ENCODE data around the gene BPNT1. TPM values are rescaled to one million over a fixed set of nuclear protein-coding genes. Genes with fewer than 3 reads are reported as not detected.

BPNT1 gene
- polyA plus RNA-seq, 1 donor from 2014 or later = 47.2 TPM

DNA sequence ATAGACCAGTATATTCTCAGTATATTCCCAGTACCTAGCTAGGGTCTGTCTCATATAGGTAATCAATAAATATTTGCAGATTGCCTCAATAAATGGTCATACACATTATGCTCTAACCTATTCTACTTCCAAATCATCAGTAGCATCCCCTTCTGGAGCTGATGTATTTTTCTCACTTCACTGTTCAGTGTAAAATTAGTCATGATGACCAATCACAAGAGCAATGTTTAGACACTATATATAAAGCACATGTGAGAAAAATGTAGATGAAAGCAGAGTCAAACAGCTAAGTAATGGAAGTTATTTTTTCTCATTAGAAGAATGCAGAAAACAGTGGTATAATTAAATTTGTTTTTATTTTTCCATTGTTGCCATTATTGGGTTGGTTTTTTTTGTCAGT, 78.0 kb downstream of the BPNT1 start:
- Histone ChIP-seq H3K79me2 (replicated peaks; ENCODE audit: insufficient read depth, low read length) (no peaks in the 10 kb centered on the region), H2AFZ (ENCODE audit: low read depth, low read length) (no peak overlapping the region), H3K9me3 (ENCODE audit: low read length) (no peaks in the 10 kb centered on the region), H3K27me3 (ENCODE audit: insufficient read depth, low read depth, low read length) (no peaks in the 10 kb centered on the region), H3K4me3 (ENCODE audit: low read length) (no peak overlapping the region), H3K36me3 (ENCODE audit: insufficient read depth, low read length) (peaks cover 4% of the 10 kb centered on the region), H3F3A (ENCODE audit: insufficient read depth, low read length, poor library complexity, severe bottlenecking) (no peaks in the 10 kb centered on the region), H3K4me2 (ENCODE audit: low read length) (no peak overlapping the region), H3K9me2 (ENCODE audit: insufficient read depth, low read length) (no peaks in the 10 kb centered on the region), H3K27ac (ENCODE audit: low read length) (no peak overlapping the region), H3K9ac (ENCODE audit: low read length) (no peak overlapping the region), H4K20me1 (ENCODE audit: insufficient read depth) (no peaks in the 10 kb centered on the region)
- TF ChIP-seq, protein P1, sequence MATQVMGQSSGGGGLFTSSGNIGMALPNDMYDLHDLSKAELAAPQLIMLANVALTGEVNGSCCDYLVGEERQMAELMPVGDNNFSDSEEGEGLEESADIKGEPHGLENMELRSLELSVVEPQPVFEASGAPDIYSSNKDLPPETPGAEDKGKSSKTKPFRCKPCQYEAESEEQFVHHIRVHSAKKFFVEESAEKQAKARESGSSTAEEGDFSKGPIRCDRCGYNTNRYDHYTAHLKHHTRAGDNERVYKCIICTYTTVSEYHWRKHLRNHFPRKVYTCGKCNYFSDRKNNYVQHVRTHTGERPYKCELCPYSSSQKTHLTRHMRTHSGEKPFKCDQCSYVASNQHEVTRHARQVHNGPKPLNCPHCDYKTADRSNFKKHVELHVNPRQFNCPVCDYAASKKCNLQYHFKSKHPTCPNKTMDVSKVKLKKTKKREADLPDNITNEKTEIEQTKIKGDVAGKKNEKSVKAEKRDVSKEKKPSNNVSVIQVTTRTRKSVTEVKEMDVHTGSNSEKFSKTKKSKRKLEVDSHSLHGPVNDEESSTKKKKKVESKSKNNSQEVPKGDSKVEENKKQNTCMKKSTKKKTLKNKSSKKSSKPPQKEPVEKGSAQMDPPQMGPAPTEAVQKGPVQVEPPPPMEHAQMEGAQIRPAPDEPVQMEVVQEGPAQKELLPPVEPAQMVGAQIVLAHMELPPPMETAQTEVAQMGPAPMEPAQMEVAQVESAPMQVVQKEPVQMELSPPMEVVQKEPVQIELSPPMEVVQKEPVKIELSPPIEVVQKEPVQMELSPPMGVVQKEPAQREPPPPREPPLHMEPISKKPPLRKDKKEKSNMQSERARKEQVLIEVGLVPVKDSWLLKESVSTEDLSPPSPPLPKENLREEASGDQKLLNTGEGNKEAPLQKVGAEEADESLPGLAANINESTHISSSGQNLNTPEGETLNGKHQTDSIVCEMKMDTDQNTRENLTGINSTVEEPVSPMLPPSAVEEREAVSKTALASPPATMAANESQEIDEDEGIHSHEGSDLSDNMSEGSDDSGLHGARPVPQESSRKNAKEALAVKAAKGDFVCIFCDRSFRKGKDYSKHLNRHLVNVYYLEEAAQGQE (IDR thresholded peaks at IDR 0.05; ENCODE audit: borderline replicate concordance) = no peak
- TF ChIP-seq EZH2 (IDR thresholded peaks at IDR 0.05; ENCODE audit: borderline replicate concordance, insufficient read depth, low read length, poor library complexity, severe bottlenecking) (no peak), SMC3 (conservative IDR thresholded peaks at IDR 0.05; ENCODE audit: poor library complexity) (no peak), POLR2AphosphoS5 (IDR thresholded peaks at IDR 0.05) (no peak), EP300 (conservative IDR thresholded peaks at IDR 0.05; ENCODE audit: poor library complexity, severe bottlenecking) (no peak), MXI1 (conservative IDR thresholded peaks at IDR 0.05; ENCODE audit: poor library complexity, severe bottlenecking) (no peak), TAF1 (IDR thresholded peaks at IDR 0.05; ENCODE audit: low read depth) (no peak), RAD21 (conservative IDR thresholded peaks at IDR 0.05) (no peak)
- TF ChIP-seq, protein P2, sequence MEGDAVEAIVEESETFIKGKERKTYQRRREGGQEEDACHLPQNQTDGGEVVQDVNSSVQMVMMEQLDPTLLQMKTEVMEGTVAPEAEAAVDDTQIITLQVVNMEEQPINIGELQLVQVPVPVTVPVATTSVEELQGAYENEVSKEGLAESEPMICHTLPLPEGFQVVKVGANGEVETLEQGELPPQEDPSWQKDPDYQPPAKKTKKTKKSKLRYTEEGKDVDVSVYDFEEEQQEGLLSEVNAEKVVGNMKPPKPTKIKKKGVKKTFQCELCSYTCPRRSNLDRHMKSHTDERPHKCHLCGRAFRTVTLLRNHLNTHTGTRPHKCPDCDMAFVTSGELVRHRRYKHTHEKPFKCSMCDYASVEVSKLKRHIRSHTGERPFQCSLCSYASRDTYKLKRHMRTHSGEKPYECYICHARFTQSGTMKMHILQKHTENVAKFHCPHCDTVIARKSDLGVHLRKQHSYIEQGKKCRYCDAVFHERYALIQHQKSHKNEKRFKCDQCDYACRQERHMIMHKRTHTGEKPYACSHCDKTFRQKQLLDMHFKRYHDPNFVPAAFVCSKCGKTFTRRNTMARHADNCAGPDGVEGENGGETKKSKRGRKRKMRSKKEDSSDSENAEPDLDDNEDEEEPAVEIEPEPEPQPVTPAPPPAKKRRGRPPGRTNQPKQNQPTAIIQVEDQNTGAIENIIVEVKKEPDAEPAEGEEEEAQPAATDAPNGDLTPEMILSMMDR (IDR thresholded peaks at IDR 0.05; ENCODE audit: poor library complexity, severe bottlenecking) = no peak

Small RNA genes within 50 kb of the gene (small RNA-seq; reads per million reads assigned to genes)
- gene MIR194-1 (0 to 0.89 (median 0.71) reads per million in 3 experiments), gene MIR215 (0 to 0.35 (median 0.03) reads per million in 3 experiments)

Other genes starting within 250 kb of the BPNT1 start
- 5.3 and 5.9 TPM in 2 replicates for gene SLC30A10, start 161.2 kb downstream of the BPNT1 start, polyA plus RNA-seq
- gene EPRS1, start 43.3 kb downstream of the BPNT1 start, polyA plus RNA-seq = 51.6 and 63.4 TPM in 2 replicates
- gene IARS2, start 4.3 kb upstream of the BPNT1 start, polyA plus RNA-seq = 58.8 and 59.2 TPM in 2 replicates
- gene RAB3GAP2, start 182.7 kb upstream of the BPNT1 start, polyA plus RNA-seq = 39.9 and 41.0 TPM in 2 replicates

Data from neural cell (in vitro differentiated cells).